GM10248 (cell line): Measurements from ENCODE around the gene DHX30.

ENCODE experiments used
- CTCF ChIA-PET: fragments of 300-600 bp; sonication (Branson Sonifier 250); formaldehyde crosslinking; extraction: SDS; loops from one replicate; lab custom pipeline; 2021; ENCODE audit warnings: antibody characterized with exemption; lab: Yijun Ruan, JAX
- POLR2A ChIA-PET: fragments of 350-650 bp; sonication (Branson Sonifier 250); formaldehyde crosslinking; extraction: SDS; loops from one replicate; lab custom pipeline; 2020; ENCODE audit warnings: antibody characterized with exemption; lab: Yijun Ruan, JAX
- DNase-seq: peaks from one replicate; pipeline ENCODE4 v3.0.0; 2012; ENCODE audit errors: extremely low spot score
- CTCF ChIP-seq: IDR thresholded peaks from 2 replicates; pipeline ENCODE4 v1.5.1; 2012; ENCODE audit warnings: mild to moderate bottlenecking, low read depth; ENCODE audit errors: extremely low read depth, missing control alignments, control extremely low read depth

DHX30 gene

GRCh38 chr3:47868306-47868705, 65.4 kb downstream of the DHX30 start:
- POLR2A ChIA-PET: no interaction called here
- TF ChIP-seq CTCF: no peak
- CTCF ChIA-PET: interaction anchor here (1.0 kb wide), 1 partner anchor 9 kb away, joined by 3 read pairs; no protein-coding TSS in a partner anchor
- DNase-seq: no peak

- CTCF ChIA-PET: no interaction called here
- no peak for DNase-seq
- POLR2A ChIA-PET: no interaction called here
- TF ChIP-seq CTCF: no peak
Measured at GRCh38 chr3:47870156-47870555, 67.2 kb downstream of the DHX30 start.

GRCh38 chr3:47870702-47871260, 67.8 kb downstream of the DHX30 start:
- POLR2A ChIA-PET: no interaction called here
- no peak for TF ChIP-seq CTCF
- DNase-seq: no peak
- CTCF ChIA-PET: no interaction called here

GRCh38 chr3:47871389-47871788, 68.5 kb downstream of the DHX30 start:
- TF ChIP-seq CTCF: no peak
- DNase-seq: no peak
- ChIA-PET CTCF (interaction anchor here (1.2 kb wide), 1 partner anchor 287 kb away, joined by 3 read pairs; no protein-coding TSS in a partner anchor), POLR2A (no interaction called here)

DNA sequence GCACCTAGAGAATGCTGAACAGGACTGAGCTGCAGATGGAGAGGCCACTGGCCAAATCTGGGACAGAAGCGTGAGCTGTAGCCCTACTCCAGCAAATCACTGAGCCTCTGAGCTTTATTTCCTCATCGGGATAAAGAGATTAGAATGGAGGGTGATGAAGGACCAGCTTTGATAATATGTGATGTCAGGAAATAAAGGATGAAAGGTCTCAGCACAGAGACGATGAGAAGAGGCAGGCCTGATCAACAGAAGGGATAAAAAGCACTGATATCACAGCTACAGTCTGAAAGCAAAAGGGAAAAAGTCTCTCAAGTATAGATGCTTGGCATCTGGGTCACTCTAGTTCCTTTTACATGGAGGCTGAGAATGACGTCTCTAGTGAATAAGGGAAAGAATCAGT, 70.0 kb downstream of the DHX30 start:
- no peak for TF ChIP-seq CTCF
- ChIA-PET CTCF (interaction anchor here (0.6 to 2.0 kb wide), 4 partner anchors 117 to 346 kb away, joined by 3 to 5 read pairs (median 4); no protein-coding TSS in a partner anchor), POLR2A (no interaction called here)
- no peak for DNase-seq

- ChIA-PET POLR2A (no interaction called here), CTCF (interaction anchor here (1.0 to 2.3 kb wide), 5 partner anchors 9 to 258 kb away, joined by 3 to 8 read pairs (median 3); no protein-coding TSS in a partner anchor)
- TF ChIP-seq CTCF: no peak
- DNase-seq: no peak
Measured at GRCh38 chr3:47874438-47874837, 71.5 kb downstream of the DHX30 start.

GRCh38 chr3:47874913-47875312, 72.0 kb downstream of the DHX30 start:
- CTCF ChIA-PET: interaction anchor here (1.0 to 2.3 kb wide), 4 partner anchors 9 to 259 kb away, joined by 3 to 8 read pairs (median 4); no protein-coding TSS in a partner anchor
- POLR2A ChIA-PET: no interaction called here
- no peak for TF ChIP-seq CTCF
- no peak for DNase-seq
